Measurements from ENCODE around the gene PEX13.
A peak's percentile ranks its signal among the peaks of the same experiment; 100 is the strongest.
"Not testable (repeated sequence)": the region's sequence is repeated elsewhere in the genome, so short reads cannot be mapped to it uniquely, and the experiment has no call there.

The PEX13 gene, protein sequence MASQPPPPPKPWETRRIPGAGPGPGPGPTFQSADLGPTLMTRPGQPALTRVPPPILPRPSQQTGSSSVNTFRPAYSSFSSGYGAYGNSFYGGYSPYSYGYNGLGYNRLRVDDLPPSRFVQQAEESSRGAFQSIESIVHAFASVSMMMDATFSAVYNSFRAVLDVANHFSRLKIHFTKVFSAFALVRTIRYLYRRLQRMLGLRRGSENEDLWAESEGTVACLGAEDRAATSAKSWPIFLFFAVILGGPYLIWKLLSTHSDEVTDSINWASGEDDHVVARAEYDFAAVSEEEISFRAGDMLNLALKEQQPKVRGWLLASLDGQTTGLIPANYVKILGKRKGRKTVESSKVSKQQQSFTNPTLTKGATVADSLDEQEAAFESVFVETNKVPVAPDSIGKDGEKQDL

DNA sequence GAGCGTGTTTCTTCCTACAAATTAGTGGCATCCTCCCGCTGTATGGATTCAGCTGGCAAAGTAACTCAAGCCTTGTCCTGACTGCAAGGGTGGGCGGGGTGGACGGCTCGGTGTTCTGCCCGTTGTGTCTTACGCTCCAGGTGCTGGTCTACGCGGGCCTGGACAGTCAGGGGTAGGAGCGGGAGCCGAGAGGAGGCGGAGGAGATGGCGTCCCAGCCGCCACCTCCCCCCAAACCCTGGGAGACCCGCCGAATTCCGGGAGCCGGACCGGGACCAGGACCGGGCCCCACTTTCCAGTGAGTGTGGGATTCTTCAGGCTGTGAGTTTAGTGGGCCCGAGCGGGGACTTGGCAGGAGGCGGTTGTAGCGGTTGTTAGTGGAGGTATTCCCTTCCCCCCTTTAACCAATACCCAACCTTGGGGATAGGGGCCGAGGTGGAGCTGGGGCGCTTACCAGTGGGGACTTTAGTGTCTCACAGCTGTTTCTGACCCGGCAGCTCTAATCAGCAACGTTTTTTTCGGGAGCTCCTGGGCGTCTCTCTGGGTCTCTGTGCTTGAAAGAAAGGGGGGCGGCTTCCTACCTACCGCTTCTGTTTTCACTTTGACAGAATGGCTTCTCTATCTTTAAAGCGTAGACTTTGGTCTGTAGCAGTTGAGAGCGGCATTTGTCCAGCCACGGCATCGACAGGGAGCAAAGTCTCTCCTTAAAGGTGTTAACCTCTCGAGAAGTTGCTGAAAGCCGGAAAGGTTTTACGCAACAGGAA is at the start of gene PEX13, which contains the start of gene PUS10:
Gene PEX13 (plus strand): TSS at position 165 of the 762 bp plus-strand sequence. CDS start 40 bp downstream, at position 205.
Gene PUS10 (minus strand): TSS at position 700 of the 762 bp plus-strand sequence. CDS start 6,365 bp downstream, outside the sequence.
- Histone ChIP-seq H3K36me3 (ENCODE audit: control insufficient read depth, low read depth, low read length) (peaks cover 3% of the 10 kb centered on the region), H3K27me3 (ENCODE audit: control insufficient read depth, insufficient read depth, low read length) (no peaks in the 10 kb centered on the region), H3K4me1 (ENCODE audit: control insufficient read depth, low read depth, low read length) (peaks cover 8% of the 10 kb centered on the region), H3K27ac (ENCODE audit: low read length) (peak within 1 kb of the TSS; percentile 92), H3K4me3 (ENCODE audit: low read length) (peak within 1 kb of the TSS; percentile 95), H3K9ac (ENCODE audit: low read length) (peak within 1 kb of the TSS; percentile 91), H3K9me3 (ENCODE audit: control insufficient read depth, low read depth, low read length) (no peaks in the 10 kb centered on the region)

DNA sequence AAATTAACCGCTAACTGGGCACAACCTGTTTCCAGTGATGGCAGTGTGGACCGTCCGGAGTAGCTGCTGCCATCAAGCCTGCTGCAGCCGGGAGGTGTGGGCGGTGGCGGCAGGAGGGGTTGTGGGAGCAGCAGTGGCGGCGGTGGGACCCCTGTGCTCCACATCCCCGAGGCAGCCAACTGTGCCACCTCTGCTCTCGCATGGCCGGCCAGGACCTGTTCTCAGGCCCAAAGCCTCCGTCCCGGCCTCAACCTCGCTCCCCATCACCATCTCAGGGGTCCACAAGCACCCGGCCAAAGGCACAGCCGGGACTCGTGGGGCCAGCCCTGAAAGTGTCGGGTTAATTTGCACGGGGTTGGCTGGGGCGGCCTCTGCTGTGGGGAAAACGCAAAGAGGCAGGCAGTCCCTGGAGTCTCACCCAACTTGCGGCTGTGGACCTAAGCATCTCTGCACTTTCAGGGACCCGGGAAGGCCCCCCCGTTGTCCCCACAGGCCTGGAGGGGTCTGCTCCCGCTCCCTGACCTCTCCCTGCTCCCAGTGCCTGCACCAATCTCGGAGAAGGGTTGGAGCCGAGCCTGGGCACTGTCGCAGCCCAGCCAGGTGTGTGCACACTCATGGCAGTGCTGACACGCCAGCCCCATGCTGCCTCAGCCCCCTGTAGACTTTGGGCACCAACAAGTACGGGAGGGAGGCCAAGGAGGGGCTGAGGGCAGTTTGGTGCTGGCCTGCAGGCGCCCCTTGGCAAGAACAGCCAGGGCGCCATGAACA is 44.4 kb upstream of the PEX13 start:
- Histone ChIP-seq H3K27ac (ENCODE audit: low read length) (no peak overlapping the region), H3K4me3 (ENCODE audit: low read length) (no peak overlapping the region), H3K4me1 (ENCODE audit: control insufficient read depth, low read depth, low read length) (no peaks in the 10 kb centered on the region), H3K9me3 (ENCODE audit: control insufficient read depth, low read depth, low read length) (no peaks in the 10 kb centered on the region), H3K27me3 (ENCODE audit: control insufficient read depth, insufficient read depth, low read length) (no peaks in the 10 kb centered on the region), H3K9ac (ENCODE audit: low read length) (no peak overlapping the region), H3K36me3 (ENCODE audit: control insufficient read depth, low read depth, low read length) (no peaks in the 10 kb centered on the region)

DNA sequence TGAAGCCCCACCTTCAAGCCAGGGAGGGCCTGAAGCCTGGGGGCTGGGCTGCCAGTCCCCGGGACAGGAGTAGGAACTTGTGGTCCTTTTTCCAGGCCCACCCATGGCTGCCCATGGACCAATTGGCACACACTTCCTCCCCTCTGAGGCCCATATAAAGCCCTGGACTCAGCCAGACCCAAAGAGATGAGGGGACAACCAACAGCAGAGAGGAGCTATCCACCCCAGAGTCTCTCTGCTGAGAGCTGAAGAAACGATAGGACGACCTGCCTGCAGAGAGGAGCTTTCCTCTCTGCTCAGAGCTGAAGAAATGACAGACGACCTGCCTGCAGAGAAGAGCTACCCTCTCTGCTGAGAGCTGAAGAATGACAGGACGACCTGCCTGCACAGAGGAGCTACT is 43.8 kb upstream of the PEX13 start:
- no peaks in the 10 kb centered on the region for H3K36me3 ChIP-seq (ENCODE audit: control insufficient read depth, low read depth, low read length)
- no peaks in the 10 kb centered on the region for H3K9me3 ChIP-seq (ENCODE audit: control insufficient read depth, low read depth, low read length)
- no peak overlapping the region for H3K27ac ChIP-seq (ENCODE audit: low read length)
- no peak overlapping the region for H3K4me3 ChIP-seq (ENCODE audit: low read length)
- no peaks in the 10 kb centered on the region for H3K4me1 ChIP-seq (ENCODE audit: control insufficient read depth, low read depth, low read length)
- H3K9ac ChIP-seq (ENCODE audit: low read length) = no peak overlapping the region
- H3K27me3 ChIP-seq (ENCODE audit: control insufficient read depth, insufficient read depth, low read length) = no peaks in the 10 kb centered on the region

DNA sequence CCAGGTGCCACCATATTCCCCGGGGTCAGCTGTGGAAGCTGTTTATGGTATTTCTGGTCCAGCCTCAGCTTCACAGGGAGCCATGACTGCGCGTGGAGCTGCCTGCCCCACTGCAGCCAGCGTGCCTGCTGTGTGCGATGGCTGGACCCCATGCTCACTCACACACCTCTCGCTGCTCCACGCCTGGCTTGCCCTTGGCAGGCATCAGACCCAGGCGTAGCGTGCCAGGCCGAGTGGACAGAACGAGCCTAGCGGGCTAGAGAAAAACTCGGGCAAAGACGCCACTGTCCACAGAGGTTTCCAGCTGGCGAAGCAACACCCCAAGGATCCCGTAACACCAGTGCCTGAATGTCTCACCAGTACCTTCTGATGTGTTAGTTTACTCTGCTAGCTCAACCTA is 42.9 kb upstream of the PEX13 start:
- H3K36me3 ChIP-seq (ENCODE audit: control insufficient read depth, low read depth, low read length) = no peaks in the 10 kb centered on the region
- H3K27ac ChIP-seq (ENCODE audit: low read length) = no peak overlapping the region
- H3K4me1 ChIP-seq (ENCODE audit: control insufficient read depth, low read depth, low read length) = no peaks in the 10 kb centered on the region
- no peaks in the 10 kb centered on the region for H3K9me3 ChIP-seq (ENCODE audit: control insufficient read depth, low read depth, low read length)
- no peak overlapping the region for H3K9ac ChIP-seq (ENCODE audit: low read length)
- no peaks in the 10 kb centered on the region for H3K27me3 ChIP-seq (ENCODE audit: control insufficient read depth, insufficient read depth, low read length)
- H3K4me3 ChIP-seq (ENCODE audit: low read length) = no peak overlapping the region

DNA sequence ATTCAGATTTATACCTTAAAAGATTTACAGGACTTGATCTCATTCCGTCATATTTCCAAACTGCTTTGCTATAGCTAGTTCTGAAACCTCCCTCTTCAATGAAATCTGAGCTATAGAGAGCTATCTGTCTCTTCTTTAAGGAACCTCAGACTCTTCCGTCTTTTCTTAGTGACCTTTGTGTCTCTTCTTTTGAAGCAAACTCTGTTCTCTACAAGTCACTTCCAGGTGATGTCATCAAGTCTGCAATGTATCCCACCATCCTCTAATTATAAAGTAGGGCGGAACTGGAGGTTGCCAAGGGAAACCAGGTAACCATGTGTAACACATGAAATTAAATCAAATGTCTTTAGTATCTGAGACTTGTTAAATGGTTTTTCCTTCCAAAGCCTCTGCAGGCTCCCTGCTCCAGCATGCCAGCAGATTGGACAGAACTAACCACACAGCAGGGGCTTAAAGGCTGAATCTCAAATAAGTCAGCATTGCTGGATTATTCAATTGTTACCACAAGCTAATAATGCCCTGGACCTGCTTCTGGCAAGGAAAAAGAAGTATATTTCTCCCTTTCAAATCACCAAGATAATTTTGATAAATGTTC is 41.2 kb upstream of the PEX13 start:
- no peak overlapping the region for H3K27ac ChIP-seq (ENCODE audit: low read length)
- H3K9me3 ChIP-seq (ENCODE audit: control insufficient read depth, low read depth, low read length) = no peaks in the 10 kb centered on the region
- no peak overlapping the region for H3K4me3 ChIP-seq (ENCODE audit: low read length)
- no peaks in the 10 kb centered on the region for H3K4me1 ChIP-seq (ENCODE audit: control insufficient read depth, low read depth, low read length)
- no peaks in the 10 kb centered on the region for H3K36me3 ChIP-seq (ENCODE audit: control insufficient read depth, low read depth, low read length)
- no peak overlapping the region for H3K9ac ChIP-seq (ENCODE audit: low read length)
- no peaks in the 10 kb centered on the region for H3K27me3 ChIP-seq (ENCODE audit: control insufficient read depth, insufficient read depth, low read length)

DNA sequence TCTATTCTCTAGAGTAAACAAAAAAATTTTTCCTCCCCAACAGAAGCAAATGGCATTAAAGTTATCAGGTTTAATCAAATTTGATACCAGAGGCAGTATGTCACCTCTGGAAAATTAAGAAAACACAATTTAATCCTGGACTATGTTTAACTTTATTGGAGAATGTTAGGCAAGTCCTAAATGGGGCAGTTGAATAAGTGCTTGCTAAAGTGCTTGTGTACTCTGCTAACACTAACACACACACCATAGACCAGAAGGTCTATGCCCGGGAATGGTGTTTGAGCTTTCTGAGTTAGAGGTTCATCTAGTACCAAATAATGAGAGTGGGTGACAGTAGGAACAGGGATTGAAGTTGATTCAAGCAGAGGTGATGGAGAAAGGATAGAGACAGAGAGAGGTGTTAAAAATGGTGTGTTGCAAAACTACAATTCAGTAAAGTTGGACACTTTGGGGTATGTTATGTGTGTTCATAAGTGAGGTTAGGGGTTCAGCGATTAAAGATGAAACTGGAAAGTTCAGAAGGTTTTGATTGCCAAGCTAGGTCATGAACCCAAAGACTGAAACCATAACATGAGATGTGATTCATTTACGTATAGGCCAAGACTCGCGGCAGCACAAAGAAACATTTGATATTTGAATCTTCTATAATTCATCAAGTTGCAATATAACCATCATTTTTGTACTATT is 40.5 kb upstream of the PEX13 start:
- no peaks in the 10 kb centered on the region for H3K4me1 ChIP-seq (ENCODE audit: control insufficient read depth, low read depth, low read length)
- no peak overlapping the region for H3K4me3 ChIP-seq (ENCODE audit: low read length)
- H3K36me3 ChIP-seq (ENCODE audit: control insufficient read depth, low read depth, low read length) = no peaks in the 10 kb centered on the region
- H3K9ac ChIP-seq (ENCODE audit: low read length) = no peak overlapping the region
- H3K27me3 ChIP-seq (ENCODE audit: control insufficient read depth, insufficient read depth, low read length) = no peaks in the 10 kb centered on the region
- H3K9me3 ChIP-seq (ENCODE audit: control insufficient read depth, low read depth, low read length) = no peaks in the 10 kb centered on the region
- H3K27ac ChIP-seq (ENCODE audit: low read length) = no peak overlapping the region

- H3K27ac ChIP-seq (ENCODE audit: low read length) = no peak overlapping the region
- H3K4me1 ChIP-seq (ENCODE audit: control insufficient read depth, low read depth, low read length) = no peaks in the 10 kb centered on the region
- H3K36me3 ChIP-seq (ENCODE audit: control insufficient read depth, low read depth, low read length) = no peaks in the 10 kb centered on the region
Observed at GRCh38 chr2:60977562-60977895, 40.0 kb upstream of the PEX13 start.

GRCh38 chr2:60979231-60979630 is 38.3 kb upstream of the PEX13 start:
- no peaks in the 10 kb centered on the region for H3K27me3 ChIP-seq (ENCODE audit: control insufficient read depth, insufficient read depth, low read length)
- H3K27ac ChIP-seq (ENCODE audit: low read length) = no peak overlapping the region
- H3K4me3 ChIP-seq (ENCODE audit: low read length) = no peak overlapping the region
- H3K36me3 ChIP-seq (ENCODE audit: control insufficient read depth, low read depth, low read length) = no peaks in the 10 kb centered on the region
- H3K4me1 ChIP-seq (ENCODE audit: control insufficient read depth, low read depth, low read length) = no peaks in the 10 kb centered on the region
- no peaks in the 10 kb centered on the region for H3K9me3 ChIP-seq (ENCODE audit: control insufficient read depth, low read depth, low read length)
- H3K9ac ChIP-seq (ENCODE audit: low read length) = no peak overlapping the region

More at GRCh38 chr2:60977562-60977895, 40.0 kb upstream of the PEX13 start:
- Histone ChIP-seq H3K9me3 (ENCODE audit: control insufficient read depth, low read depth, low read length) (no peaks in the 10 kb centered on the region), H3K9ac (ENCODE audit: low read length) (no peak overlapping the region), H3K27me3 (ENCODE audit: control insufficient read depth, insufficient read depth, low read length) (no peaks in the 10 kb centered on the region), H3K4me3 (ENCODE audit: low read length) (no peak overlapping the region)

DNA sequence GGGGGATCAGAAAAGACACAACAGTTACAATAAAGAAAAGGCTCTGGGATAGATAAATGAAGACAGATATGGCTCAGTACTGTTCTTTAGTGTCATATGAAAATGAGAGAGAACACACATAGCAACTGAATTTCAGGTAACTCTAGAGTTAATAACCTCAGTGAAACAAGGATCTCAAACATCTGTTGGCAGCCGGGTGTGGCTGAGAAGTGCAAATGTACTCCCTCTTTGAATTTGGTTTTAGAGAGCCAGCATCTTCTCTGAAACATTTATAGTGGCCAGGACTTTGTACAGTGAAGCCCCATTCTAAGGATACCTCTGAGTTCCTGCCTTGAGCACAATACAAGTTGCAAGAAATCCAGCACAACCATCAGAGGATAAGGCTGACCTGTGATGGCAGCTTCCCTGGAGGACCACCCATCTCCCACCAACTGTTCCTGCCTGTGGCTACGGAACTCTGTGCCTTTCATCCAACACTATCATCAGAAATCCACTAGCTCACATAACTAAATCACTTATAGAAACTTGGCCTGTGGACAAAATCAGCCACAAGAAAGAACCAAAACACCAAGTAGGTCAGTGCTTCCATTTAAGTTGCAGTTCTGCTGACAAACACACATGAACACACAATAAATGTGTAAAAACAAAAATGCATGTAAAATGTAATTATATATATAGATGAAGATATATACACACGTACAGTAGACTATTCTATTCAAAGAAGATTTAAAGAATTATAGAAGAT is 37.3 kb upstream of the PEX13 start:
- Histone ChIP-seq H3K4me3 (ENCODE audit: low read length) (no peak overlapping the region), H3K9ac (ENCODE audit: low read length) (no peak overlapping the region), H3K27me3 (ENCODE audit: control insufficient read depth, insufficient read depth, low read length) (no peaks in the 10 kb centered on the region), H3K27ac (ENCODE audit: low read length) (no peak overlapping the region), H3K4me1 (ENCODE audit: control insufficient read depth, low read depth, low read length) (no peaks in the 10 kb centered on the region), H3K9me3 (ENCODE audit: control insufficient read depth, low read depth, low read length) (no peaks in the 10 kb centered on the region), H3K36me3 (ENCODE audit: control insufficient read depth, low read depth, low read length) (no peaks in the 10 kb centered on the region)

GRCh38 chr2:60982066-60982465 is 35.5 kb upstream of the PEX13 start:
- not testable (repeated sequence) for H3K36me3 ChIP-seq (ENCODE audit: control insufficient read depth, low read depth, low read length); H3K9me3 ChIP-seq (ENCODE audit: control insufficient read depth, low read depth, low read length); H3K9ac ChIP-seq (ENCODE audit: low read length); H3K4me3 ChIP-seq (ENCODE audit: low read length); H3K27ac ChIP-seq (ENCODE audit: low read length); H3K4me1 ChIP-seq (ENCODE audit: control insufficient read depth, low read depth, low read length); H3K27me3 ChIP-seq (ENCODE audit: control insufficient read depth, insufficient read depth, low read length)
